Erythroblast (primary cell): ENCODE measurements around the gene TUB.

Experiments
- GATA1 ChIP-seq: IDR thresholded peaks from 2 replicates; pipeline ENCODE4 v1.6.1; 2011; ENCODE audit warnings: low read depth, mild to moderate bottlenecking, control low read depth, low read length, moderate library complexity
- POLR2A ChIP-seq: IDR thresholded peaks from 2 replicates; pipeline ENCODE4 v1.6.1; 2011; ENCODE audit warnings: mild to moderate bottlenecking, low read length

GRCh38 chr11:8087185-8087584 is 6.2 kb downstream of the TUB start:
- TF ChIP-seq POLR2A = no peak
- TF ChIP-seq GATA1 = no peak
